Liver (tissue), 9 donors: ENCODE data around the gene VPS29. TPM values are rescaled to one million over a fixed set of nuclear protein-coding genes. Genes with fewer than 3 reads are reported as not detected.
"Not testable (repeated sequence)": the region's sequence is repeated elsewhere in the genome, so short reads cannot be mapped to it uniquely, and the experiment has no call there.

Experiments
- DNase-seq: peaks from one replicate; pipeline ENCODE4 v3.0.0-alpha.2; 2017; ENCODE audit warnings: low spot score
- H3K27ac ChIP-seq, 2 donors: one replicate each; pipeline ENCODE4 v1.7.0; 2013; ENCODE audit warnings: inconsistent platforms in 2 of 2, low read length in 2 of 2, control low read depth in 1 of 2, low read depth in 1 of 2, mild to moderate bottlenecking in 1 of 2
- H3K27me3 ChIP-seq, 4 donors: one replicate each; pipeline versions ENCODE4 v1.6.1 to v1.7.0; 2013; ENCODE audit warnings: low read length in 3 of 4, inconsistent platforms in 1 of 4, mild to moderate bottlenecking in 1 of 4, moderate library complexity in 1 of 4; ENCODE audit not compliant: control insufficient read depth in 4 of 4, insufficient read depth in 4 of 4
- H3K36me3 ChIP-seq, 4 donors: one replicate each; pipeline versions ENCODE4 v1.6.1 to v1.7.0; 2013; ENCODE audit warnings: low read length in 3 of 4, mild to moderate bottlenecking in 3 of 4, low read depth in 1 of 4, moderate library complexity in 1 of 4; ENCODE audit not compliant: control insufficient read depth in 4 of 4, insufficient read depth in 3 of 4
- H3K4me1 ChIP-seq, 4 donors: one replicate each; pipeline versions ENCODE4 v1.6.1 to v1.7.0; 2013; ENCODE audit warnings: low read length in 3 of 4, mild to moderate bottlenecking in 3 of 4, moderate library complexity in 1 of 4; ENCODE audit not compliant: control insufficient read depth in 4 of 4, insufficient read depth in 4 of 4
- H3K4me3 ChIP-seq, 3 donors: one replicate each; pipeline versions ENCODE4 v1.6.1 to v1.7.0; 2013; ENCODE audit warnings: low read length in 3 of 3, control low read depth in 1 of 3, low read depth in 1 of 3, mild to moderate bottlenecking in 1 of 3
- H3K9ac ChIP-seq, 2 donors: one replicate each; pipeline ENCODE4 v1.7.0; 2013; ENCODE audit warnings: low read length in 2 of 2, mild to moderate bottlenecking in 2 of 2, moderate library complexity in 2 of 2, control low read depth in 1 of 2, low read depth in 1 of 2
- H3K9me3 ChIP-seq, 4 donors: one replicate each; pipeline versions ENCODE4 v1.6.1 to v1.7.0; 2013; ENCODE audit warnings: low read length in 3 of 4; ENCODE audit not compliant: control insufficient read depth in 4 of 4
- EGR1 ChIP-seq, 2 donors: IDR thresholded peaks; 2 replicates each; pipeline ENCODE4 v1.6.1; 2016 to 2018; ENCODE audit warnings: antibody characterized with exemption in 2 of 2, low read depth in 2 of 2
- FOXA1 ChIP-seq: IDR thresholded peaks from 2 replicates; pipeline ENCODE4 v1.6.1; 2016; ENCODE audit warnings: antibody characterized with exemption
- FOXA2 ChIP-seq: IDR thresholded peaks from 2 replicates; pipeline ENCODE4 v1.6.1; 2016; ENCODE audit warnings: antibody characterized with exemption
- GABPA ChIP-seq, 2 donors: IDR thresholded peaks in 1 of 2; conservative IDR thresholded peaks in 1 of 2; 2 replicates each; pipeline ENCODE4 v1.6.1; 2016; ENCODE audit warnings: antibody characterized with exemption in 2 of 2, mild to moderate bottlenecking in 1 of 2, moderate library complexity in 1 of 2
- HNF4A ChIP-seq, 2 donors: conservative IDR thresholded peaks; 2 replicates each; pipeline ENCODE4 v1.6.1; 2016; ENCODE audit warnings: antibody characterized with exemption in 2 of 2, mild to moderate bottlenecking in 2 of 2
- HNF4G ChIP-seq: IDR thresholded peaks from 2 replicates; pipeline ENCODE4 v1.6.1; 2016; ENCODE audit warnings: antibody characterized with exemption
- JUND ChIP-seq, 2 donors: IDR thresholded peaks; 2 replicates each; pipeline ENCODE4 v1.6.1; 2016; ENCODE audit warnings: antibody characterized with exemption in 2 of 2
- NR2F2 ChIP-seq: IDR thresholded peaks from 2 replicates; pipeline ENCODE4 v1.6.1; 2016; ENCODE audit warnings: antibody characterized with exemption
- RAD21 ChIP-seq, 2 donors: IDR thresholded peaks; 2 replicates each; pipeline ENCODE4 v1.6.1; 2016; ENCODE audit warnings: antibody characterized with exemption in 2 of 2, mild to moderate bottlenecking in 2 of 2
- RXRA ChIP-seq, 2 donors: IDR thresholded peaks; 2 replicates each; pipeline ENCODE4 v1.6.1; 2017 to 2018; ENCODE audit warnings: antibody characterized with exemption in 2 of 2, mild to moderate bottlenecking in 1 of 2
- SP1 ChIP-seq: IDR thresholded peaks from 2 replicates; pipeline ENCODE4 v1.6.1; 2018; ENCODE audit warnings: antibody characterized with exemption, mild to moderate bottlenecking
- TAF1 ChIP-seq: conservative IDR thresholded peaks from 2 replicates; pipeline ENCODE4 v1.6.1; 2016; ENCODE audit warnings: antibody characterized with exemption, mild to moderate bottlenecking
- YY1 ChIP-seq: IDR thresholded peaks from 2 replicates; pipeline ENCODE4 v1.6.1; 2016; ENCODE audit warnings: antibody characterized with exemption, mild to moderate bottlenecking
- WGBS: extraction: QIAGEN DNeasy Blood & Tissue Kit; methylation state at CpG from one replicate; pipeline ENCODE4 v1.1.7; 2013; 5-methylcytosine and 5-hydroxymethylcytosine counted together
- polyA plus RNA-seq, 2 donors: library from polyadenylated mRNA; stranded (reverse) in 1 of 2; unstranded in 1 of 2; fragments of 200-250 nt in 1 of 2; fragments of >200 nt in 1 of 2; fragmentation: Nextera tagmentation in 1 of 2; extraction: Ambion mirVana in 1 of 2; gene quantifications; one replicate each; pipeline versions ENCODE4 v1.2.1 to v1.2.3, GENCODE V29; 2013 to 2015
- total RNA-seq, 2 donors: library from RNA; depleted of rRNA; stranded (reverse); fragments of >200 nt; gene quantifications; one replicate each; pipeline ENCODE4 v1.2.3, GENCODE V29; 2014
- TF ChIP-seq, protein P1 (sequence below): IDR thresholded peaks from 2 replicates; pipeline ENCODE4 v1.6.1; 2016; ENCODE audit warnings: antibody characterized with exemption, mild to moderate bottlenecking
- TF ChIP-seq, protein P2 (sequence below): fragments of 150-350 bp; IDR thresholded peaks from 2 replicates; pipeline ENCODE4 v1.5.1; 2017; ENCODE audit warnings: improper control_type of control experiment, low read depth, low read length; ENCODE audit not compliant: missing input control
- TF ChIP-seq, protein P3 (sequence below): IDR thresholded peaks from 2 replicates; pipeline ENCODE4 v1.6.1; 2016; ENCODE audit warnings: antibody characterized with exemption
- TF ChIP-seq, protein P4 (sequence below): IDR thresholded peaks from 2 replicates; pipeline ENCODE4 v1.6.1; 2016; ENCODE audit warnings: antibody characterized with exemption
- donor health status: healthy.
- donor health status: healthy.
- donor health status: healthy.
- donor health status: healthy.
- donor health status: healthy.

VPS29 gene
- total and polyA plus RNA-seq, 4 donors, result 48.0 to 170 (median 67.8) TPM

DNA sequence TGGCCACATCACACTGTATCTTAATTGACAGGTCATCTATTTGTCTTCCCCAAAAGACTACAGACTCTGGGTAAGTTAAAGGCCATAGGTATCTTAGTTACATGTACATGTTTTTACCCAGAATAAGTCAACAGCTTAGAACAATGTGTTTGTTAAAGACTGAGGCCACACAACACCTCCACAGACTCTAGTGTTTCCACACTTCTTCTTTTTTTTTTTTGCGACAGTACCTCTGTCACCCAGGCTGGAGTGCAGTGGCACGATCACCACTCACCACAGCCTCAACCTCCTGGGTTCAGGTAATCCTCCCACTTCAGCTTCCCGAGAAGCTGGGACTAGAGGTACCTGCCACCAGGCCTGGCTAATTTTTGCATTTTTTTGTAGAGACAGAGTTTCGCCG, 35.1 kb downstream of the VPS29 start:
- Histone ChIP-seq H3K36me3 (peaks cover 0 to 9% (median 6%) of the 10 kb centered on the region in 4 donors), H3K9me3 (no peaks in the 10 kb centered on the region), H3K4me1 (peaks cover 0 to 27% (median 21%) of the 10 kb centered on the region in 4 donors), H3K9ac (no peak overlapping the region), H3K4me3 (no peak overlapping the region), H3K27ac (no peak overlapping the region), H3K27me3 (no peaks in the 10 kb centered on the region)
- no peak for DNase-seq
- WGBS, result 68% methylated on average over 5 of the region's 5 CpGs
- TF ChIP-seq JUND (IDR thresholded peaks at IDR 0.05), result no peak
- TF ChIP-seq FOXA2, result no peak
- TF ChIP-seq, protein P1, sequence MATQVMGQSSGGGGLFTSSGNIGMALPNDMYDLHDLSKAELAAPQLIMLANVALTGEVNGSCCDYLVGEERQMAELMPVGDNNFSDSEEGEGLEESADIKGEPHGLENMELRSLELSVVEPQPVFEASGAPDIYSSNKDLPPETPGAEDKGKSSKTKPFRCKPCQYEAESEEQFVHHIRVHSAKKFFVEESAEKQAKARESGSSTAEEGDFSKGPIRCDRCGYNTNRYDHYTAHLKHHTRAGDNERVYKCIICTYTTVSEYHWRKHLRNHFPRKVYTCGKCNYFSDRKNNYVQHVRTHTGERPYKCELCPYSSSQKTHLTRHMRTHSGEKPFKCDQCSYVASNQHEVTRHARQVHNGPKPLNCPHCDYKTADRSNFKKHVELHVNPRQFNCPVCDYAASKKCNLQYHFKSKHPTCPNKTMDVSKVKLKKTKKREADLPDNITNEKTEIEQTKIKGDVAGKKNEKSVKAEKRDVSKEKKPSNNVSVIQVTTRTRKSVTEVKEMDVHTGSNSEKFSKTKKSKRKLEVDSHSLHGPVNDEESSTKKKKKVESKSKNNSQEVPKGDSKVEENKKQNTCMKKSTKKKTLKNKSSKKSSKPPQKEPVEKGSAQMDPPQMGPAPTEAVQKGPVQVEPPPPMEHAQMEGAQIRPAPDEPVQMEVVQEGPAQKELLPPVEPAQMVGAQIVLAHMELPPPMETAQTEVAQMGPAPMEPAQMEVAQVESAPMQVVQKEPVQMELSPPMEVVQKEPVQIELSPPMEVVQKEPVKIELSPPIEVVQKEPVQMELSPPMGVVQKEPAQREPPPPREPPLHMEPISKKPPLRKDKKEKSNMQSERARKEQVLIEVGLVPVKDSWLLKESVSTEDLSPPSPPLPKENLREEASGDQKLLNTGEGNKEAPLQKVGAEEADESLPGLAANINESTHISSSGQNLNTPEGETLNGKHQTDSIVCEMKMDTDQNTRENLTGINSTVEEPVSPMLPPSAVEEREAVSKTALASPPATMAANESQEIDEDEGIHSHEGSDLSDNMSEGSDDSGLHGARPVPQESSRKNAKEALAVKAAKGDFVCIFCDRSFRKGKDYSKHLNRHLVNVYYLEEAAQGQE, result no peak
- TF ChIP-seq EGR1 (IDR thresholded peaks at IDR 0.05; ENCODE audit: low read depth in 2 of 2), result no peak
- no peak for TF ChIP-seq RAD21 (IDR thresholded peaks at IDR 0.05)
- TF ChIP-seq YY1, result no peak
- TF ChIP-seq, protein P2, sequence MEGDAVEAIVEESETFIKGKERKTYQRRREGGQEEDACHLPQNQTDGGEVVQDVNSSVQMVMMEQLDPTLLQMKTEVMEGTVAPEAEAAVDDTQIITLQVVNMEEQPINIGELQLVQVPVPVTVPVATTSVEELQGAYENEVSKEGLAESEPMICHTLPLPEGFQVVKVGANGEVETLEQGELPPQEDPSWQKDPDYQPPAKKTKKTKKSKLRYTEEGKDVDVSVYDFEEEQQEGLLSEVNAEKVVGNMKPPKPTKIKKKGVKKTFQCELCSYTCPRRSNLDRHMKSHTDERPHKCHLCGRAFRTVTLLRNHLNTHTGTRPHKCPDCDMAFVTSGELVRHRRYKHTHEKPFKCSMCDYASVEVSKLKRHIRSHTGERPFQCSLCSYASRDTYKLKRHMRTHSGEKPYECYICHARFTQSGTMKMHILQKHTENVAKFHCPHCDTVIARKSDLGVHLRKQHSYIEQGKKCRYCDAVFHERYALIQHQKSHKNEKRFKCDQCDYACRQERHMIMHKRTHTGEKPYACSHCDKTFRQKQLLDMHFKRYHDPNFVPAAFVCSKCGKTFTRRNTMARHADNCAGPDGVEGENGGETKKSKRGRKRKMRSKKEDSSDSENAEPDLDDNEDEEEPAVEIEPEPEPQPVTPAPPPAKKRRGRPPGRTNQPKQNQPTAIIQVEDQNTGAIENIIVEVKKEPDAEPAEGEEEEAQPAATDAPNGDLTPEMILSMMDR, result no peak
- TF ChIP-seq, protein P3, sequence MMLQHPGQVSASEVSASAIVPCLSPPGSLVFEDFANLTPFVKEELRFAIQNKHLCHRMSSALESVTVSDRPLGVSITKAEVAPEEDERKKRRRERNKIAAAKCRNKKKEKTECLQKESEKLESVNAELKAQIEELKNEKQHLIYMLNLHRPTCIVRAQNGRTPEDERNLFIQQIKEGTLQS, result no peak
- TF ChIP-seq SP1, result no peak
- no peak for TF ChIP-seq HNF4G
- TF ChIP-seq HNF4A (conservative IDR thresholded peaks at IDR 0.05), result no peak
- TF ChIP-seq GABPA (IDR thresholded peaks at IDR 0.05 in 1 of 2, conservative IDR thresholded peaks at IDR 0.05 in 1 of 2), result no peak
- TF ChIP-seq, protein P4, sequence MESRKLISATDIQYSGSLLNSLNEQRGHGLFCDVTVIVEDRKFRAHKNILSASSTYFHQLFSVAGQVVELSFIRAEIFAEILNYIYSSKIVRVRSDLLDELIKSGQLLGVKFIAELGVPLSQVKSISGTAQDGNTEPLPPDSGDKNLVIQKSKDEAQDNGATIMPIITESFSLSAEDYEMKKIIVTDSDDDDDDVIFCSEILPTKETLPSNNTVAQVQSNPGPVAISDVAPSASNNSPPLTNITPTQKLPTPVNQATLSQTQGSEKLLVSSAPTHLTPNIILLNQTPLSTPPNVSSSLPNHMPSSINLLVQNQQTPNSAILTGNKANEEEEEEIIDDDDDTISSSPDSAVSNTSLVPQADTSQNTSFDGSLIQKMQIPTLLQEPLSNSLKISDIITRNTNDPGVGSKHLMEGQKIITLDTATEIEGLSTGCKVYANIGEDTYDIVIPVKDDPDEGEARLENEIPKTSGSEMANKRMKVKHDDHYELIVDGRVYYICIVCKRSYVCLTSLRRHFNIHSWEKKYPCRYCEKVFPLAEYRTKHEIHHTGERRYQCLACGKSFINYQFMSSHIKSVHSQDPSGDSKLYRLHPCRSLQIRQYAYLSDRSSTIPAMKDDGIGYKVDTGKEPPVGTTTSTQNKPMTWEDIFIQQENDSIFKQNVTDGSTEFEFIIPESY, result no peak
- TF ChIP-seq NR2F2, result no peak
- no peak for TF ChIP-seq FOXA1
- TF ChIP-seq RXRA (IDR thresholded peaks at IDR 0.05), result no peak
- TF ChIP-seq TAF1, result no peak

DNA sequence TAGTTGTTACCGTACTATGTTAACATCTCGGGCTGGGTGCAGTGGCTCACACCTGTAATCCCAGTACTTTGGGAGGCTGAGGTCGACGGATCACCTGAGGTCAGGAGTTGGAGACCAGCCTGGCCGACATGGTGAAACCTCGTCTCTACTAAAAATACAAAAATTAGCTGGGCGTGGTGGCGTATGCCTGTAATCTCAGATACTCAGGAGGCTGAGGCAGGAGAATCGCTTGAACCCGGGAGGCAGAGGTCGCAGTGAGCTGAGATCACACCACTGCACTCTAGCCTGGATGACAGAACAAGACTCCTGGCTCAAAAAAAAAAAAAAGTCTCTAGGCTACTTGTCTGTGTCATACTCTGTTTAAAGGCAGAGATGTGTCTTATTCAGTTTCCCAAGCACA, 36.1 kb downstream of the VPS29 start:
- 92% methylated on average over 11 of the region's 11 CpGs for WGBS
- H3K36me3 ChIP-seq, H3K27ac ChIP-seq, H3K4me3 ChIP-seq, DNase-seq, H3K27me3 ChIP-seq, H3K9me3 ChIP-seq, H3K9ac ChIP-seq: not testable (repeated sequence)
- H3K4me1 ChIP-seq, result peaks cover 0 to 27% (median 21%) of the 10 kb centered on the region in 4 donors
